Epithelial cell of prostate (primary cell): ENCODE measurements around the gene ST7.
"Not testable (repeated sequence)": the region's sequence is repeated elsewhere in the genome, so short reads cannot be mapped to it uniquely, and the experiment has no call there.

Source experiments
- DNase-seq: peaks from one replicate; pipeline ENCODE4 v3.0.0-alpha.2; 2011; ENCODE audit warnings: low read depth, low spot score
- H3K27ac ChIP-seq: fragments of 450-650 bp; 2 replicates; pipeline ENCODE4 v1.5.1; 2017; ENCODE audit warnings: mild to moderate bottlenecking

ST7 gene

GRCh38 chr7:117117172-117117571 lies 163.9 kb downstream of the ST7 start:
- no peak overlapping the region for H3K27ac ChIP-seq
- DNase-seq: no peak

- DNase-seq: no peak
- H3K27ac ChIP-seq: no peak overlapping the region
These were observed 165.4 kb downstream of the ST7 start for GRCh38 chr7:117118579-117119180.

- H3K27ac ChIP-seq: no peak overlapping the region
- DNase-seq: peak; percentile 5
These were observed 166.1 kb downstream of the ST7 start for GRCh38 chr7:117119192-117119924.

- not testable (repeated sequence) for H3K27ac ChIP-seq, DNase-seq
These were observed 167.0 kb downstream of the ST7 start for GRCh38 chr7:117120321-117120720.

- not testable (repeated sequence) for H3K27ac ChIP-seq, DNase-seq
These were observed 168.7 kb downstream of the ST7 start for GRCh38 chr7:117122036-117122435.

- no peak for DNase-seq
- H3K27ac ChIP-seq: no peak overlapping the region
These were observed 169.2 kb downstream of the ST7 start for GRCh38 chr7:117122536-117122935.

GRCh38 chr7:117123311-117123926 lies 170.1 kb downstream of the ST7 start:
- H3K27ac ChIP-seq: no peak overlapping the region

GRCh38 chr7:117124591-117125220 lies 171.4 kb downstream of the ST7 start:
- H3K27ac ChIP-seq: no peak overlapping the region
- DNase-seq: peak; percentile 57

More at GRCh38 chr7:117123311-117123926, 170.1 kb downstream of the ST7 start:
- no peak for DNase-seq

GRCh38 chr7:117126676-117127075 lies 173.4 kb downstream of the ST7 start:
- DNase-seq: no peak
- H3K27ac ChIP-seq: no peak overlapping the region

- no peak overlapping the region for H3K27ac ChIP-seq
- DNase-seq: no peak
These were observed 174.4 kb downstream of the ST7 start for GRCh38 chr7:117127585-117128168.

GRCh38 chr7:117129521-117129955 lies 176.2 kb downstream of the ST7 start:
- no peak overlapping the region for H3K27ac ChIP-seq
- no peak for DNase-seq

- no peak for DNase-seq
- no peak overlapping the region for H3K27ac ChIP-seq
These were observed 177.0 kb downstream of the ST7 start for GRCh38 chr7:117130262-117130661.

GRCh38 chr7:117132321-117133120 lies 179.2 kb downstream of the ST7 start:
- DNase-seq: peak; percentile 79
- peak overlapping the region; percentile 85 for H3K27ac ChIP-seq

- peak overlapping the region; percentile 85 for H3K27ac ChIP-seq
- DNase-seq: no peak
These were observed 179.8 kb downstream of the ST7 start for GRCh38 chr7:117133125-117133524.

- no peak for DNase-seq
- no peak overlapping the region for H3K27ac ChIP-seq
These were observed 181.1 kb downstream of the ST7 start for GRCh38 chr7:117134411-117134810.

GRCh38 chr7:117134889-117135552 lies 181.7 kb downstream of the ST7 start:
- DNase-seq: no peak
- H3K27ac ChIP-seq: no peak overlapping the region

- no peak overlapping the region for H3K27ac ChIP-seq
- DNase-seq: no peak
These were observed 182.2 kb downstream of the ST7 start for GRCh38 chr7:117135553-117135891.

GRCh38 chr7:117137868-117138267 lies 184.6 kb downstream of the ST7 start:
- no peak for DNase-seq
- no peak overlapping the region for H3K27ac ChIP-seq

- no peak for DNase-seq
- no peak overlapping the region for H3K27ac ChIP-seq
These were observed 185.2 kb downstream of the ST7 start for GRCh38 chr7:117138495-117138894.
